ENCODE data around the gene TENM3.
"Not testable (repeated sequence)": the region's sequence is repeated elsewhere in the genome, so short reads cannot be mapped to it uniquely, and the experiment has no call there.

Gene TENM3

GRCh38 chr4:182344968-182345367, 101.8 kb downstream of the TENM3 start:
- DNase-seq: no peak

GRCh38 chr4:182346250-182346649, 103.0 kb downstream of the TENM3 start:
- DNase-seq: no peak

GRCh38 chr4:182346675-182347375, 103.6 kb downstream of the TENM3 start:
- no peak for DNase-seq

GRCh38 chr4:182348779-182349326, 105.7 kb downstream of the TENM3 start:
- DNase-seq: no peak

GRCh38 chr4:182350041-182350440, 106.8 kb downstream of the TENM3 start:
- DNase-seq: no peak

GRCh38 chr4:182351485-182351884, 108.3 kb downstream of the TENM3 start:
- no peak for DNase-seq

- DNase-seq: no peak
Observed at GRCh38 chr4:182354106-182354505, 110.9 kb downstream of the TENM3 start.

- no peak for DNase-seq
Observed at GRCh38 chr4:182354867-182355266, 111.7 kb downstream of the TENM3 start.

- no peak for DNase-seq
Observed at GRCh38 chr4:182367153-182367552, 124.0 kb downstream of the TENM3 start.

GRCh38 chr4:182369211-182369610, 126.0 kb downstream of the TENM3 start:
- DNase-seq: no peak

- no peak for DNase-seq
Observed at GRCh38 chr4:182370491-182370890, 127.3 kb downstream of the TENM3 start.

- no peak for DNase-seq
Observed at GRCh38 chr4:182380771-182381181, 137.6 kb downstream of the TENM3 start.

GRCh38 chr4:182382941-182383340, 139.7 kb downstream of the TENM3 start:
- DNase-seq: no peak

- no peak for DNase-seq
Observed at GRCh38 chr4:182384631-182385091, 141.5 kb downstream of the TENM3 start.

GRCh38 chr4:182385897-182386296, 142.7 kb downstream of the TENM3 start:
- no peak for DNase-seq

GRCh38 chr4:182386576-182386975, 143.4 kb downstream of the TENM3 start:
- DNase-seq: not testable (repeated sequence)

- DNase-seq: no peak
Observed at GRCh38 chr4:182391111-182391684, 148.0 kb downstream of the TENM3 start.

GRCh38 chr4:182394181-182394580, 151.0 kb downstream of the TENM3 start:
- DNase-seq: no peak

- DNase-seq: no peak
Observed at GRCh38 chr4:182400081-182400480, 156.9 kb downstream of the TENM3 start.

GRCh38 chr4:182400790-182401189, 157.6 kb downstream of the TENM3 start:
- DNase-seq: no peak

- DNase-seq: no peak
Observed at GRCh38 chr4:182404376-182404775, 161.2 kb downstream of the TENM3 start.

- DNase-seq: no peak
Observed at GRCh38 chr4:182405087-182405486, 161.9 kb downstream of the TENM3 start.

- no peak for DNase-seq
Observed at GRCh38 chr4:182409271-182409670, 166.1 kb downstream of the TENM3 start.

GRCh38 chr4:182411391-182411790, 168.2 kb downstream of the TENM3 start:
- DNase-seq: no peak

Measured in activated CD4-positive, alpha-beta T cell treated with anti-CD3 and anti-CD28 coated beads, Interleukin-2, amount 50 U/mL, for 1 hour (primary cell).